GM19023 (cell line): ENCODE measurements around the gene FBXO5.
"Not testable (repeated sequence)": the region's sequence is repeated elsewhere in the genome, so short reads cannot be mapped to it uniquely, and the experiment has no call there.

Source experiments
- ATAC-seq: cut with Tn5 transposase; IDR thresholded peaks from one replicate; pipeline ENCODE4 v1.9.1; 2021; ENCODE audit warnings: mild to moderate bottlenecking, moderate library complexity; ENCODE audit not compliant: unreplicated experiment

Gene FBXO5

DNA sequence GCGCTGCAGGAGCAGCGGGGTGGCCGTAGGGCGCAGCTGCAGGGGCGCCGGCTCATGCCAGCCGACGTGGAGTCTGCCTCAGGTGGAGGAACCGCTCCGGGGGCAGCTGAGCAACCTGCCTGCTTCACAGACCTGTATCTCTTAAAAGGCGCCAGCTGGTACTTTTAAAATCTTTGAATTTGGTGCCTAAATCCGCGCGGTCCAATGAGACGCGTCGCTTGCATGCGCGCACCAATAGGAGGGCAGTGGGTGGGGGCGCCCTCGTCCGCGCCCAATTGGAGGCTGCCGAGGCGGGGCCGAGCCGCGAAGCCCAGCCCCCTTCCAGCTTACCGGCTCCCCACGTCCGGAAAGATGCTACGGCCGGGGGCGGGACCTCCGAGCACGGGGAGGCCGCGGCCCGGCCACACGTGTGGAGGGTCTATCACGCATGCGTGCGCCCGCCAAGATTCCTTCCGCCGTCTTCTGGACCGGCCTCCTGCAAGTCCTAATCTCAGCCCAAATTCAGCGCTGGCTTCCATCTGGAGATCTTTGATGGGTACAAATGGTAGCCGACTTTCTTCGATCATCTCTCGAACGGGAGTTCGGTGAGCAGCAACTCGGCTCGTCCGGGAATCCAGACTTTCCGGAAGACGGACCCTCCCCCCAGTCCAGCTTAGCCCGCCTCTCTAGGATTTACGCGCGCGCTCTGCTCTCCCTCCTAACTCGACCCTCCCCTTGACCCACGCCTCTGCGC lies at the start of gene FBXO5:
Gene FBXO5 (minus strand): TSS at position 138 of the 733 bp plus-strand sequence. CDS start 82 bp downstream, at position 56.
- peak; percentile 84 for ATAC-seq

DNA sequence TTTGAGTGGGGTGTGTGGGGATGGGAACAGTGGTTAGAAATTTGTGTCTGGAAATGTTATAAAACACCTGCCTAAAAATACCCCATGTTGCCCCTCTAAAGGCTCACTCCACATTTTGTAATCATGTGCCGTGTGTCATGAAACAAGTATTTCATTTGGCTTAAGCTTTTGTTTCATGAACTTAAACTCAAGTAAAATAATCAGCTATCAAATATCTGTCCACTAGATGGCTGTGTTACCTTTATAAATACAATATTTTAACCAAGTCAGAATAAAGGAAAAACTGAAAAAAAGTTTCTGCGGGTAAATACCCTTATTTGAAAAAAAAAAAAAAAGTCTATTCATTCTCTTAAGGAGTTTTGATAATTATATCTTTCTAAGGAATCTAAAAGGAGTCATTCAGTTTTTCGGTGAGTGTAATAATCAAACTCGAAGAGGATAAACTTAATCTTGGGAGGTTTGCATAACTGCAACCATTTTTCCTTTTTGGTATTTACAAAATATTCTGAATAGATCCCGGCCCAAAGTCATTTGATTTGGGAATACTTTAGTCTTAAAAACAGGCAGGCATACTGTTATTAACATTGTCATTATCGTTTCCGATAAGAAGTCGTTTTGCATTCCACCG lies 49.5 kb upstream of the FBXO5 start:
- no peak for ATAC-seq

DNA sequence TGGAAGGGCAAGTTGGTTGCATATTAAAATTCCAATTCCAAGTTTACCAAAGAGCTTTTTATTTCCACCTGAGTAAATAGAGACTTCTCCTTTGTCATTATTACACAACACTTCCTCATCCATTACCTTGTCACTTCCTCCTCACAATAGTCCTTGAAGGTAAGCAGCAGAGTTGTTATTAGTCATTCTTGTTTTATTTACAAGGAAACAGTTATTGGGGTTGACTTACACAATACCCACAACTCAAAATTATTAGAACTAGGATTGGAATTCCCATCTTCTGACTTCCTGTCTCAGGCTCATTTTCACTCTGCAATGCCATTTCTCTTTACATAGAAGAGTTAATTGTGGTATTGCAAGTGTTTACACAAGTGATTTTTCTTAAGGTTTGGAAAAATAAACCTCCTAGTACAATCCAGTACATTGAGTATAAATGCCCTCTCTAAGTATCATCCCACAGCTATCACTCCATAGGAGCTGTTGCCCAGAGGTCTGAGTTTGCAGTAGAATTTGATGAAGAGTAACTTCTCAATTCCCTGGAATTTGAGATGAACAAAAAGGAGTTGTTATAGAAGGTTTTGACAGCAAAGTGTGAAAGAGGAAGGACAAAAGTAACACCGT lies 48.6 kb upstream of the FBXO5 start:
- ATAC-seq, result no peak

DNA sequence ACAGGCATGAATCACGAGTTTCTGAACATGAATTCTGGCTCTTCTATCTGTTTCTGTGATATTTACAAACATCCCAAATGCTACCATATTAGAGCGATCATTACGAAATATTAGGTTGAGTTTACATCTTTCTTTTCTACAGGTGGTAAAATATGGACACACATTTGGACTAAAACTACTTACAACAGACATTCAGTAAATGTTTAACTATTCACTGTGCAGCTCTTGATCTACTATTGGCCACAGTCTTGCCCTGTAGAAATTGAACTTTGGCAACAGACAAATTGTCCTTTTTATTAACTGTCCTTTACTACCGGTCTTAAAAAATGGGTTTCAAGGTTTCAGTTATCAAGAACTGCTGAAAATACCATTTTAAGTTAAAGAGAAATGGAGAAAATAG lies 46.1 kb upstream of the FBXO5 start:
- no peak for ATAC-seq

- ATAC-seq, result no peak
These were observed 45.4 kb upstream of the FBXO5 start for GRCh38 chr6:153028286-153028685.

GRCh38 chr6:153027480-153027879 lies 44.6 kb upstream of the FBXO5 start:
- ATAC-seq, result no peak

- ATAC-seq, result peak; percentile 3
These were observed 41.8 kb upstream of the FBXO5 start for GRCh38 chr6:153024709-153025017.

GRCh38 chr6:153023977-153024708 lies 41.3 kb upstream of the FBXO5 start:
- ATAC-seq, result peak; percentile 98

- ATAC-seq, result no peak
These were observed 35.5 kb upstream of the FBXO5 start for GRCh38 chr6:153018355-153018754.

DNA sequence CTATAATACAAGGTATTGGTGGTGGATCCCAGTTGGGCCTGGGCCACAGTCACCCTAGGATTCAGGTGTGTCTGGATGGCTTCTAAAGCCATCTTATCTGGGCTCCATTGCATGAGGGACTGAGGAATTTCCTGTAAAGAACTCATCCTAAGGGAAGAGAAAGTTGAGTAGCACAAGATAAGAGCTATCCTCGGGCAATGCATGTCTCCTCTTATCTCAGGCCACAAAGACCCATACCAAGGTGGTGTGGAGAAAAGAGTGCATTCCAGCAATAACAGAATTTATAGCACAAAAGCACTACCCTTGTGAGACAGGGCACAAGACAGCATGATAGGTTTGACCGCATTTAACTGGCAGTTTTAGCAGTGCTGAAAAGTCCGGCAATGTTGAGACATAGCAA lies 34.0 kb upstream of the FBXO5 start:
- ATAC-seq, result no peak

DNA sequence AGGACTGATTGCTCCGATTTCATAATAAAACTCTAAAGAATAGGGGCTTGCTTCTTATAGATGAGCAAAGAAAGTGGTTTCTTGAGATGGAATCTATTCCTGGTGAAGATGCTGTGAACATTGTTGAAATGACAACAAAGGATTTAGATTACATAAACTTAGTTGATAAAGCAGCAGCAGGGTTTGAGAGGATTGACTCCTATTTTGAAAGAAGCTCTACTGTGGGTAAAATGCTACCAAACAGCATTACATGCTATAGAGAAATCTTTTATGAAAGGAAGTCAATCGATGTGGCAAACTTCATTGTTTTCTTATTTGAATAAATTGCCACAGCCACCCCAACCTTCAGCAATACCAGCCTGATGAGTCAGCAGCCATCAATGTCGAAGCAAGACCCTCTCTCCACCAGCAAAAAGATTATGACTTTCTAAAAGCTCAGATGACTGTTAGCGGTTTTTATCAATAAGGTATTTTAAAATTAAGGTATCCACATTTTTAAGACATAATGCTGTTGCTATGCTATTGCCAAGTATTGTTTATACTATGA lies 32.3 kb upstream of the FBXO5 start:
- ATAC-seq, result no peak

GRCh38 chr6:153013438-153013837 lies 30.6 kb upstream of the FBXO5 start:
- ATAC-seq, result no peak

- ATAC-seq, result no peak
These were observed 30.0 kb upstream of the FBXO5 start for GRCh38 chr6:153012856-153013255.

DNA sequence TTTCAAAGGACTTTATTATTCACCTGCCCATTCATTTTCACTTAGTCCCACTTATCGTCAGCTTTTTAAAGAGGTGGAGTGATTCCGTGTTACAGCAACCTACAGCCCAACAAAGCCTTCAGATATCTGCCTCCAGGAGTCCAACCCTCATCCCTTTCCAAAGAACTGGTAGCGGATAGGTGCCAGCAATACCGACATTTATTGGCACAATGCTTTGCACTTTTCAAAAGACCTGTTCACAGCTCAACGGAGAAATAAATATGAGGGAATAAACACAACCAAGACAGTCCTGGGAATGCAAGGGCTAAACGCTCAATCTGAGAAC lies 20.5 kb upstream of the FBXO5 start:
- no peak for ATAC-seq

GRCh38 chr6:153002613-153003365 lies 19.9 kb upstream of the FBXO5 start, which contains the start of gene MTRF1L:
Gene MTRF1L (minus strand): TSS chr6:153002709. CDS start chr6:153002685, 24 bp downstream.
- ATAC-seq, result peak; percentile 97

GRCh38 chr6:153001767-153002612 lies 19.1 kb upstream of the FBXO5 start:
- peak; percentile 31 for ATAC-seq

- ATAC-seq, result not testable (repeated sequence)
These were observed 17.9 kb upstream of the FBXO5 start for GRCh38 chr6:153000790-153001189.

DNA sequence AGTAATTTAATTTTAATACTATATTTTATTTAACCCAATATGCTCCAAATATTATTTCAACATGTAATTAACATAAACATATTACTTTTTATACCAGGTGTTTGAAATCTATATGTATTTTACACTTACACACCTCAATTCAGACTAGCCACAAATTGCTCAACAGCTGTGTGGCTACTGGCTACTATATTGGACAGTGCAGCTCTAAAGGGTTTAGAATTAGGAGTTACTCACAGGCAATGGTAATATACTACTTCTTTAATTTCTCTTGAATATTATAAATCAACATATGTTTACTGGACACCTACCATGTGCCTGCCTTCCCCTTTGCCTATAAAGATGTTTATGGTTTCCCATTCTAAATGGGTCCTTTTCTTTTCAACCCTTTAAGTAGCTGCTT lies 17.4 kb upstream of the FBXO5 start:
- no peak for ATAC-seq

DNA sequence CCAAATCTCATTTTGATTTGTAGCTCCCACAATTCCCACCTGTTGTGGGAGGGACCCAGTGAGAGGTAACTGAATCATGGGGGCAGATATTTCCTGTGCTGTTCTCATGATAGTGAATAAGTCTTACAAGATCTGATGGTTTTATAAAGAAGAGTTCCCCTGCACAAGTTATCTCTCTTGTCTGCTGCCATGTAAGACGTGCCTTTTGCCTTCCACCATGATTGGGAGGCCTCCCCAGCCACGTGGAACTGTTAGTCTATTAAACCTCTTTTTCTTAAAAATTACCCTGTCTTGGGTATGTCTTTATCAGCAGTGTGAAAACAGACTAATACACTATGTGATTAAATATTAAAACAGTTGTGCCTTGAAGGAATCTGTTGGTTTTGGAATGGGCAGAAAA lies 16.7 kb upstream of the FBXO5 start:
- not testable (repeated sequence) for ATAC-seq

GRCh38 chr6:152993847-152994246 lies 11.0 kb upstream of the FBXO5 start:
- no peak for ATAC-seq
